Measurements from ENCODE around the gene KIF26A.

KIF26A gene

DNA sequence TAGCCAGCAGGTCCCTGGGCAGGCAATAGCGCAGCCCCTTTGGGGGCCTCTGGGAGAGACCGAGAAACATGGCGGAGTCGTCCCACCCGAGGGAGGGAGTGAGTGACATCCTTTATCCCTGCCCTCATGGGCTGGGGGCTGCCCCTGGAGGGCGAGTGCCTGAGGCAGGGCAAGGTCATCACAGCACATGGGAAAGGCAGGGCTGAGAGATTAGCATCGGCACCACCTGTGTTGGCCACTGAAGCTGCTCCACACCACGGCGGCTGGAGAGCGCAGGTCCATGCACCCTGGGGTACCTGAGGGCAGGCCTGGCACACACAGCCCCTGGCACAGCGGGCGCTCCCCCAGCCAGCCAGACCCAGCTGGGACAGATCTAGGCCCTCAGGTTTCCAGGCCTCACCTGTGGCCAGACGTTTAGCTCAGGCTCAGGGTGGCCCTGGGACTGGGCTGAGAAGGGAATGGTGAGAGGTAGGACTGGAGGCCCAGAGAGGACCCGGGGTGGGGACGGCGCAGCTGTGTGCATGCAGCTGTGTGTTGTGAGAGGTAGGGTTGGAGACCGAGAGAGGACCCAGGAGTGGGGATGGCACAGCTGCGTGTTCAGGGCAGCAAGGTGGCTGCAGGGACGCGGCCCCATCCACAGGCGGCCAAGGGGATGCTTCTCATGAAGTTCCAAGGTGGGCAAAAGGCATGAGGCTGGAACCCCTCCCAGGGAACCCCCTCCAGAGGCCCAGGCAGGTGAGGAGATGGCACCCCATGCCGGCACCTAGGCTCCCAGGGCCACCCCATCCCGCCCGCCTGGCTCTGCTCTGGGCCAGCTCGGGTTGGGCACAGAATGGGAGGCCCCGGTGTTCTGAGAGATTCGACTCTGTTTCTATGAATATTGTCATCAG is 74.1 kb downstream of the KIF26A start:
- DNase-seq, result no peak

DNA sequence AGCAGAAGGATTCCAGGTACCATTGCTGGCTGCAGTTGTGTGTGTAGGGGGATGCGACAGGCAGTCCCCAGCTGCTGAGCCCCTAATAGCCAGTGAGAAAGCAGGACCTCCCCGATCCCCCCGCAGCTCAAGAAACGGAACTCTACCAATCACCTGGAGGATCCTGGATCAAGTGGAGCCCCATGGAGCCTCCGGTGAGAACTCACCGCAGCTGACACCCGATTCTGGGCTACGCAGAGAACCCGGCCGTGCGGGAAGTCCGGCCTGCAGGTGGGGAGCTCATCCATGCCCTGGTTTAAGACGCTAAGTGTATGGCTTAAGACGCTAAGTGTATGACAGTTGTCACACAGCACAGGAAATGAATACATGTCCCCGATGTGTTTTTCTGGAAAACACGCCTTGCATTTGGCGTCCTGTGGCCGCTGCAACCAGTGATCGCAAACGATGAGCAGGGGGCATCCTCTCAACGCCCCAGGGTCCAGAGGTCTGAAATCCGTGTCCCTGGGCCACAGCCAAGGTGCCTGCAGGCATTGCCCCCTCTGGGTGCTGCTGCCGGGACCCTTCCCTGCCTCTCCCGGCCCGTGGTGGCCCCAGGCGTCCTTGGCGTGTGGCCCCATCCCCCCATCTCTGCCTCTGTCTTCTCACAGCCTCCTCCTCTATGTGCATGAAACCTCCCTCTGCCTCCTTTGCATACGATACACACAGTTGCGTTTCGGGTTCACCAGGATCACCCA is 75.1 kb downstream of the KIF26A start:
- DNase-seq, result no peak

DNA sequence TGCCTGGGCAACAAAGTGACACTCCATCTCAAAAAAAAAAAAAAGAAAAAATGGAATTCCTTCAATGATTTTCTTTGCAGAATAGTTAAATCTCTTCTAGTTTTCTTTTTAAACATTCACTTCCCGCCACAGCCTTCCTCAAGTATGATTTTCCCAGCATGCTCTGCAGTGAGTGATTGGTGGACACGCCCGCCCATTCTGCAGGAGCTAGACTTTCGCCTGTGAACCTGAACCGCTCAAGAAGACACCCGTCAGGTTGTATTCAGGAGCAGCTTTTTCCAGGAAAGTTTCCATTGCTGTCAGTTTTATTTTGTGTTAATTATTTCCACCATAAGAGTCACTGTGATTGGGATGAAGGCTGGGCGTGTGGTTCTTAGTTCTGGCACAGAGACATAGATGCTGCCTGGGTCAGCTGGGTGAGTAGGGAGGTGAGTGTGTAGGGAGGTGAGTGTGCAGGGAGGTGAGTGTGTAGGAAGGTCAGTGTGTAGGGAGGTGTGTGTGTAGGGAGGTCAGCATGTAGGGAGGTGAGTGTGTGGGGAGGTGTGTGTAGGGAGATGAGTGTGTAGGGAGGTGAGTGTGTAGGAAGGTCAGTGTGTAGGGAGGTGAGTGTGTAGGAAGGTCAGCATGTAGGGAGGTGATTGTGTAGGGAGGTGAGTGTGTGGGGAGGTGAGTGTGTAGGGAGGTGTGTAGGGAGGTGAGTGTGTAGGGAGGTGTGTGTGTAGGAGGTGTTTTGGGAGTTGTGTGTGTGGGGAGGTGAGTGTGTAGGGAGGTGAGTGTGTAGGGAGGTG is 76.2 kb downstream of the KIF26A start:
- no peak for DNase-seq

DNA sequence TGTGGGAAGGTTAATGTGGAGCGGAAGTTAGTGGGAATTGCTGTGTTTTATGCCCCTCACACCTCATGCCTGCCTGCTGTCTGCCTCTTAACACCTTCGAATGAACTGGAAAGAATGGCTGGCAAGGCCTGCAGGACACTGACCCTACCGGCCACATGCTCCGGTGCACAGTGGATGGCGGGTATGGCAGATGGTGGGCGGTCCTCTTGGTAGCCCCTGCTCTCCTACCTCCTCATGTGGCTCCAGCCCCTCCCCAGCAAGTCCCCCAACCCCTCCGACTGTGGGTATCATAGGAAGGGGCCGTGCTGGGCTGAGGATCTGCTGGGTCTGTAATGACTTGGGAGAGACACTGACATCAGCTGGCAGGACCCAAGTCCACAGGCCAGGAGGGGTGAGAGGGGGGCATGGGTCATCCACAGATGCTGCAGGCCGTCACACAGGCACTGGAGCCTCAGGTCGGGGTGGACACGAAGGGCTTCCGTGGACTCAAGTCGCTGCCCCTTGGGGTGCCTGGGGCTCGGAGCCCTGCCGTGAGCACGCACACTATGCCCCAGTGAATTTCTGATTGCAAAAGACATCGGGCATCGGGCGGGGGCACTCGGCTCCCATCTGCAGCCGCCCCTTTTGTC is 77.4 kb downstream of the KIF26A start:
- no peak for DNase-seq

DNA sequence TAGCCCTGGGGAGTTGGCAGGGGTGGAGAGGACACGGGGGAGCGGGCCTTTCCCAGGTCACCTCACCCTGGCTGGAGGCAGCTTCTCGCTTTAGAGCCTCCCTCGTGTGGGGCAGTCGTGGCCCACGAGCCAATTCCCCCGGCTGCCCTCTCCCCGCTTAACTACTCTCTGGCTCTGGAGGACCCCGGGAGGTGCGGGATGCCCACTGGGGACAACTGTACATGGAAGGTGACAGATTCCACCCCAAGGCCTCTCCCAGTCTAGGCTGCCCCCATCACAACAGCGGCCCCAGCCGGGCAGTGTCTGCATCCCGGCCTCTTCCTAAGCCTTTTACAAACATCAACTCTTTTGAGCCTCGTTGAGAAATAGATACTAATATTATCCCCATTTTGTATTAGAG is 78.1 kb downstream of the KIF26A start:
- no peak for DNase-seq

DNA sequence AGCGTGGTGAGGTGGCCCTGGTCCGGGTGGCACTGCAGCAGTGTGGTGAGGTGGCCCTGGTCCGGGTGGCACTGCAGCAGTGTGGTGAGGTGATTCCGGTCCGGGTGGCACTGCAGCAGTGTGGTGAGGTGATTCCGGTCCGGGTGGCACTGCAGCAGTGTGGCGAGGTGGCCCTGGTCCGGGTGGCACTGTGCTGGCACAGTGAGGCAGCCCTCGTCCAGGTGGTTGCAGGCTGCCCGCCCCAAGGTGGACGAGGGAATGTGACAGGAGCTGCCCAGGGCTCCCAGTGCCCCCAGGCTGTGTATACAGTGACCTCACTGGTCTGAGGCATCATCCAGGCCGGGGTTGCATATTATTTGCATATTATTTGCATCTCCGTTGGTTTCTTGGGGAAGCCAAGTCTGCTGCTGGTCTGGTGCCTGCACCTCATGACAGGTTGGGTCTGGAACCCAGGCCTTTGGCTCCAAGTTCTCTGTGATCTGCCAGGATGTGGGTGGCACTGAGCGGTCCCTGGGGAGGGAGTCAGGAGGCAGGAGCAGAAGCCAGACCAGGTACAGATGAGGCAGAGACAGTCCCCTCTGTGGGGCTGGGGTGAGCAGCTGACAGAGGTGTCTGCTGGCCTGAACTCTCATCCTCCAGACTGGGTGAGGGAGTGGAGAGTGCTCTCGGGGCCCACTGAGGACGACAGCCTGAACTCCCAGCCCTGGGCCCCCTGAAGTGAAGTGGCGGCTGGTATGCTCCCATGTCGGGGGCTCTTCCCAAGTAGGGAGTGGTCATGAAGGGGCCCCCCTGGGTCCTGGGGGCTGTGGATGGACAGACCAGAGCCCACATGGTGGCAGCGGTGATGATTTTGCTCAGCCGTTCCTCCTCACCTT is 79.3 kb downstream of the KIF26A start:
- DNase-seq, result no peak

DNA sequence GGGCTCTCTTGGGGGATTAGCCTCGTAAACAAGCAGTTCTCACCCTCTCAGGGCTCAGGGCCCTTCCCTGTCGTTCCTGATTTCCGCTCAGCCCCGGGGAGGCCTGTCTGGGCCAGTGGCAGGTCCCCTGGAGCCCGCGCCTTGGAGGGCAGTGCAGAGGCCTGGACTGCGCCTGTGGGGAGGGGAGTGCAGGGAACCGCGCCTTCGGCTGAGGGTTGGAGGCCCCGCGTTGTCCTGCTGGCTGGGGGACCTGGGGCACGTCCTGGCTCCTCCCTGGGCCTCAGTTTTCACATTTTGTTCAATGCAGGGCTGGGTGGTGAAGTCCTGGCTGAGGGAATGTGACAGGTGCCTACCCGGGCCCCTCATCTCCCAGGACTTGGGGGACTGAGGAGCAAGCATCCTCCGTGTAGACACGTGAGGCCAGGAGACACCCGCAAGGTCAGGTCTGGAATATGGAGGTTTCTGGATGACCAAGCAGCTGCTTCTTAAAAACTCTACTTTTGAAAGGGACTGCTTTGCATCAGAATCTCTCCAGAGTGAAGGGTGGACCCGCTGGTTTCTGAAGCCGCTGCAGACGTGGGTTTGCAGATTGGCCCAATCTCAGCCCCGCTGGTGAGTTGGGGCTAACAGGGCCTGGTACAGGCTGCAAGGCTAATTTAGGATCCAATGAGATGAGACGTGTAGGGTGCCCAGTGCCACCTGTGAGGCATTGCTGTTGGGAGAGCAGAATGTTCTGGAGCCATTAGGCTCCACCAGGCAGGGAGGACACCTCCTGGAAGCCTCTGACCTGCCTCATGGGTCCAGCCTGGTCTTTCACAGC is 80.2 kb downstream of the KIF26A start:
- DNase-seq, result no peak

DNA sequence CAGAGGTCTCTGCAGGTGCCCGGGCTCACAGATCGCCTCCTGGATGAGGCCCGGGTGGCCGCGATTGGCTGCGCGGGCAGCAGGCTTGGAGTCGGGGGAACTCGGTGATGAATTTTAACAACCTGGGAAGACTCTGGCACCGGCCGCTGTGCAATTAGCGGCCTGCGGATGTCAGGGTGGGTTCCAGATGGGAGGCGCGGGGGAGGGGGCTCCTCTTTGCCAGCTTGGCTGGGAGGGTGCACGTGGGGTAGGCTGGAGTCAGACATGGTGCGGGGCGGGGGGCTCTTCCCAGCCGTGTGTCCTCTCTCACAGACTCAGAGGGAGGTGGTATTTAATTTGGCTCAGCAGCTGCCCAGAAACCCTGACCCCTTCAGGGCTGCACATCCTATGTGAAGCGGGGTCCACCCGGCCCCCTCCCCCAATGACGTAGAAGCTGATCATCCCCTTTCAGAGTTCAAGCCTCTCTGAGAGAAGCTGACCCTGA is 81.4 kb downstream of the KIF26A start:
- DNase-seq, result peak; percentile 86 to 93

DNA sequence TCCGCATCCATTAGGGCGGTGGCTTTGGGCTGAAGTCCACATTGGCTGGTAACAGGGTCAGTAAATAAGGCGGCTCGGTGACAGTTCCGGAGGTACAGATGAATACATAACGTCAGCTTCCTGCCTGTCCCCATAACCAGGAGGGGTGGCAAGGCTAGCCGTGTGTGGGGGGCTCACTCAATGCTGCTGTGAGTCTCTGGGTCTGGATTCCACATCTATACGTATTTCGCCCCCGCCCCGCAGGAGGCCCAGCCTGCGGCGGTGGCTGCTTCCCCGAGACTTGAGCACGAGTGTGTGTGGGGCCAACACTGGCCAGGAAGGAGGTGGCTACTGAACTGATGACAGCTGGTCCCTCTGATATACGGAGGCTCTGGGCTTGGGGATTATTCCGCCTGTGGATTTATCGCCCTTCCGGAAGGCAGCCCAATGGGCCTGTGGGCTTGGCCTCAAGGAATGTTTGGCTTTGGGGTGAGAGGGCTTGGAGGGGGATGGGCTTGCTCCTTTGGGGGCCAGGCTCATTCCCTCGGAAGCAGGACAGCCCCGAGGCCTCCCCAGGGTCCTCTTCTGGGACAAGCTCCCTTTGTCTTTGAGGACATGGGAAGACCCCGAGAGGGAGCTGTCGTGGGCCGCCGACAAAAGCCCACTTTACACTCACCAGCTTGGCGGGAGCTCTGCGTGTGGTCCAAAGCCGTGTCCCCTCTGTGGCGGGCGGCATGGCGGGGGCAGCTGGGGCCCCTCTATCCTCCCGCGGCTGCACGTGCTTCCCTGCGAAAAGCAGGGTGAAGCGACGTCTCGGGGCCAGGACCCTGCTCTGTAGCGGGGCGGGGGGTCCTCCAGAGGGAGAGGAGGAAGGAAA is 82.1 kb downstream of the KIF26A start:
- peak; percentile 77 to 83 for DNase-seq

DNA sequence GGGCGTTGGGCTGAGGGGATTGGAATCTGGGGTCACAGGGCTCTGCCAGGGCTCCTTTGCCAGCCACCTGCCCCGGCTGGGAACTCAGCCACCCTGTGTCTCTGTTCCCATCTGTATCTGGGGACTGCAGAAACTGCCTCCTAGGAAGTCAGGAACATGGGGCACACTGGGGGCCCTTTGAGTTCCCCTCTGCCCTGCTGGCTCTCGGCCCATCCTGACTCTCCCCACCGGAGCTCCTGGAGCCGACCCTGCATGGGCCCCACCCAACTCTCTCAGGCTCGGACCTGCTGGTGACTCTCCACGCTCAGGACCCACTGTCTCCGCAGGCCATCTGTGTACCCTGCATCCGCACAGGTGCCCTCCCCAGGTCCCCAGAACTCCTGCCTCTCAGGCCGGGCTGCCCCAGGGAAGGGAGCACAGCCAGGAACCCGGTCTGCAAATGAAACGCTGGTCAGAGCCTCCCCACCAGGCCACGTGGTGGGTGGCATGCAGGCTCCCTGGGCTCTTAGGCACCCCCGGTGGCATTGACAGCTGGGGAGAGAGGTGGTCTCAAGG is 82.8 kb downstream of the KIF26A start:
- peak in 1 of 2 experiments; percentile 36 for DNase-seq

DNA sequence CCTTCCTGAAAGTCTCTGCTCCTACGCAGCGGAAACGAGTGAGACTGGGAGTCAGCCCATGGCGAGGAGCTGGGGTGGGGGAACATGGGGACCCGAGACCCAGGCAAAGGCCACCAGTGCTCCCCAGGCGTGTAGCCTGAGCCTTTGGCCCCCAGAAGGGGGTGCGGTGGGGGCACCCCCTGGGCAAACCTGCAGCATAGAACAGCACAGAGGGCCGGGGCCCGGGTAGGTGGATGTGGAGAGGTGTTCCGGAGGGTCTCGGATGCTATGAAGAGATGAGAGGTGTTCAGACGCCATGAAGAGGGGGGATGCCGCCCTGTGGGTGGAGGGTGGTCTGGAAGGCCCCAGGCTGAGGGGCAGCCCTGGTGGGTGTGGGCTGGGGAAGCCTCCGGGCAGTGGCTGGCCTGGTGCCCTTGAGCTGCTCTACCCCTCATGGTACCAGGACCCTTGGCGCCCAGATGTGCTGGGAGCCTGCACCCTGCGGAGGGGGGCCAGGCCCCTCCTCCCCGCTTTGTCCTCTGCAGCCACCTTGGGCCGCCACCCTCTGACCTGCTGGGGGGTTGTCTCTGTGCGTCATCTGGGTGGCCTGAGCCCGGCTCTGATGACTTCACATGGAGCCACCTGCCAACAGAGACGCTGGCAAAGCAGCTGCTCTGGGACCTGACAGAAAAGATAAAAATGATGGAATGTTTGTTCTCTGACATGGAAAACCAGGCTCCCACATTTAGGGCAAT is 83.4 kb downstream of the KIF26A start:
- peak in 1 of 2 experiments; percentile 50 for DNase-seq

DNA sequence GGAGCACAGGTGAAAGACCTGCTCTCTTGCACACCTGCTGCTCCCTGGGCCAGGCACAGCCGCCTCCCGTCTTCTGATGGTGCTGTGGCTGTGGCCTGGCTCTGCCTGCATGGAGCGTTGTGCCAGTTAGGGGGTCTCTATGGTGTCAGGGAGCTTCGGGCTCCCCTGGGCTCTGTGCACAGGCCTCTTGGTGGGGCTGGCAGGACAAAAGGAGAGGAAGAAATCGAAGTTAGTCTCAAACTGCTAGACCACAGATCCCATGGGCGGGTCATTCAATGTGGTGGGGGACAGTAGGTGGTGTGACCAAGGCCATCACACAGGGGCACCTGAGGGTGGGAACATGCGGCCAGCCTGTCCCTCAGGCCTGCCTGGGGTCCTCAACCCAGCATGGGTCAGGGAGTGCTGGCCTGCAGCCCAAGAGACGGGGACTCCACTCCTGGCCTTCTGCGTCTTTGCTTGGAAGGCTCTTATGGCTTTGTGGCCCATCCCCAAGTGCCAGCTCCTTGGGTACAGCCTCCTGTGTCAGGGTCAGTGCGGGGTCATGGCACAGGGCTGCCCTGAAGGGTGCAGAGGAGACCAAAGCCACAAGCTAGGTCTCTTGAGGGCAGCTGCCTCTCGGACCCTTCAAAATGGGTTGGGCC is 84.1 kb downstream of the KIF26A start:
- no peak for DNase-seq

DNA sequence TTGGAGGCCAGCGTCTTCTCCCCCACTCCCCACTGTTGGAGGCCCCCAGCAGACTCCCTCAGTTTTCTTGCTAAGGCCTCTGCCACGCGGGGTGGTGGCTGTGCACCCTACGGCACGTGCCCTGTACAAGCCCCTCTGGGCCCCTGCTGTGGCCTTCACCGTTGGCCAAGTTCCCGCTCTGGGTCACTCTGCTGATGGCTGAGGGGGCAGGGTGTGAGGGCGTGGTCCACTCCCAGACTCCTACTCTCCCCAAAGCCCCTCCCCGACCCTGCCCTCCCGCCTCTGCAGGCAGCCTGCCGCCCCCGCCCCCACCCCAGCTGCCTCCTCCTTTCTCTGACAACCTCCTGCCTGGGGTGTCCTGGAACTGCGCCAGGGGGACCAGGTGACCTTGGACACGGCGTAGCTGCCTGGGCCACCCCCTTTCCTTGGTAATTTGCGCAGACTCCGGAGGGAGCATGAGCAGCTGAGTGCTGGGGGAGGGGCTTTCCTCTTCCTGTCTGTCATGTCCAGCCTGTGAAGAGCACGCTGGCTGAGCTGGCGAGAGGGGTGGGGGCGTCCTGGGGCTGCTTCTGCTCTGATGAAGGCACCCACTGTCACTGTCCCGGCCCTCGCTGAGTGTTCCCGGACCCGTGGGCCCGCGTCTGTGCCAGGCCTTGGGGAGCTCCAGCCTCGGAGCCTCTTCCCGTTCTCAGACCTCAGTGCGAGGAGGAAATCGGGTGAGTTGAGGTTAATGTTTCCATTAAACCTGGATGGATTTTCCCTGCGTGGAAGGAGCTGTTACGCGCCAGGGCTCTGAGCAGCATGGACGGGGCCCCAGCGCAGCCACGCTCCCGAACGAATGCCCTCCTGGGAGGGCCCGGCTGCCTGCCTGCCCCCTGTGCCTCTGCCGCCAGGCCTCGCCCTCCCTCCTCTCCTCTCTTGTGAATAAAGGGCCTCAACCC is 85.0 kb downstream of the KIF26A start:
- DNase-seq, result peak; percentile 90 to 97

DNA sequence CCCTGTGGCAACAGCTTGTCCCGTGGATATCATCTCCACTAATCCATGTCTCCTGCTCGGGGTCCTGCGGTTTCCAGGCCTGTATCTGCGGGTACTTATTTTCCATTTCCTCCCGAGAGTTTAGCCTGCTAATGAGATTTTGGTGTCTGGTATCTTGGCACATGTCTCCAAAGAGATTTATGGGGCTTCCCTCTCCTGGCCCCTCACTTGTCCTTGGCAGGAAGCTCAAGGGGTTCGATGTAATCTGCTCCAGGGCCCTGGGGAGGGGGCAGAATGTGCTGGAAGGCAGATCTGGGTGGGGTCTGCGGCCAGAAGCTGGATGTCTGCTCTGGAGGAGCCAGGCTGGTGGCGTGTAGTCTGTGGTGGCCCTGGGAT is 85.7 kb downstream of the KIF26A start:
- peak; percentile 68 to 74 for DNase-seq

DNA sequence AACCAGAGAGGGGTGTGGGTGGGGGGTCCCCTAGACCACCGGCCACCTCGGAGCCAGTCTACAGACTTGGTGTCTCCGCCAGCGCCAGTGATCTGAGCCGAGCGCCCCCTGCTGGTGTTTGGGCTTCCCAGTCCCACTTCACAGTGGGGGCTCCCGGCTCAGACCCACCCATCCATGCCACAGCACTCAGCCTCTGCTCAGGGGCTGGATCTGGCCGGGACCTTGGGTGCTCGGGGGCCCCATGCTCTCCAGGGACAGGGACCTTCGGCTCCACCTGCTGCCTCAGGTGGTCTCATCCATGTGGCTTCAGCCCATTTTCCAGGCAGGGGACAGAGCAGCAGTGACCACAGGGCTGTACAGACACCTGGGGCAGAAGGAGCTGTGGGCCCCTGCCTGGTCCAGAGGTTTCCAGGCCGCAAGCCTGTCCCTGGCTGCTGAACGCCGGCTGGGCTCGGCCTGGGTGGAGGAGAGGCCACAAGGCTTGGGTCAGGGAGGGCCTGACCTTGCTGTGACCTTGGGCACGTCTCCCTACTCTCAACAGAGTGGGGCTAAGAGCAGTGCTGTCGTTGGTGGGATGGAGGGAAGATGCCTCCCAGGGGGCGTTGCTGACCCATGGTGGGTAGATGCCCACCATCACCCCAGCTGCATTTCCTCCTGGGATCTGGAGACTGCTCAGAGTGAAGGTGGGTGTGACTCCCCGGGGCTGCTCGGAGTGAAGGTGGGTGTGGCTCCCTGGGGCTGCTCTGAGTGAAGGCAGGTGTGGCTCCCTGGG is 86.3 kb downstream of the KIF26A start:
- DNase-seq, result peak in 1 of 2 experiments; percentile 72

Measured in NCI-H446 (cell line).